ENCODE results near the gene TCIRG1.

TCIRG1 gene

DNA sequence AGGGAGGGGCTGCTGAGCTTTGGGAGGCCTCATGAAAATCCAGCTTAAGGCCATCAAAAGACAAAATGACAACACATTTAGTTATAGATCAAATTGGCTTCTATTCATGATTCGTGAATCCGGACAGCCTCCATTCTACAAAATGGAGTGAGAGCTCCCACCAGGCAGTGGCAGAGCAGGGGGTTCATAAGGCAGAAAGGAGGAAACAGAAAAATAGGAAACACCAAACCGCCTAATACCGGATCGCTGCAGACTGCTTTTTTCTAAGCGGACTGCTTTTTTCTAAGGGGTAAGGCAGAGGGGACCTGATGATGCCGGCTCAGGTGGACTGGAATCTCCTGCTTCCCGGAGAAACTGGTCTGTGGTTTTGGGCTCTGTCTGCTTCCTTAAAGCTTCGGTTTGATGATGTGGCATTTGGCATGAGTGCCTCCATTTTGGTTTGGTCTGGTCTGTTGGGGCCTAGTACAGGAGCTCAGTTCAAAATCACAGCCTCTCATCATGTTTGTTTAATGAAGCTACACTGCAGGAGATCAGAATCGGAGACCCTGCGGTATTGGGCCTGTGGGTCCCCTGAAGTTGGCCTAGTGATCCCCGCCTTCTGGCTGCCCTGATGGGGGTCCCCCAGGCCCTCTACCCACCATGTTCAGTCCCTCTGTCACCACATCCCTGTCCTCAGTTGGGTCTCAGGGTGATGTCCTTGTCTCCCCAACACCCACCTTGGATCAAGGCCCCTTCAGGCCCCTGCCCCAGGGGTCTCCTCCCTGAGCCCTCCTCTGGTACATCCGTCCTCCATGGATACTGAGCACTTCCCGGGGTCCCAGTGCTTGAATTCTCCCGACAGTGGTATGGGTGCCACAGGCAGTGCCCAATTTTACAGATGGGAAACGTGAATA, 27.5 kb upstream of the TCIRG1 start:
- no peak overlapping the region for H3K27ac Mint-ChIP-seq
- no peak overlapping the region for H3K4me3 Mint-ChIP-seq
- H3K4me1 Mint-ChIP-seq (ENCODE audit: low read depth) = peaks cover 4% of the 10 kb centered on the region
- DNase-seq = no peak
- no peaks in the 10 kb centered on the region for H3K27me3 Mint-ChIP-seq
- H3K9me3 Mint-ChIP-seq = no peaks in the 10 kb centered on the region
- H3K36me3 Mint-ChIP-seq (ENCODE audit: low read depth) = no peaks in the 10 kb centered on the region

DNA sequence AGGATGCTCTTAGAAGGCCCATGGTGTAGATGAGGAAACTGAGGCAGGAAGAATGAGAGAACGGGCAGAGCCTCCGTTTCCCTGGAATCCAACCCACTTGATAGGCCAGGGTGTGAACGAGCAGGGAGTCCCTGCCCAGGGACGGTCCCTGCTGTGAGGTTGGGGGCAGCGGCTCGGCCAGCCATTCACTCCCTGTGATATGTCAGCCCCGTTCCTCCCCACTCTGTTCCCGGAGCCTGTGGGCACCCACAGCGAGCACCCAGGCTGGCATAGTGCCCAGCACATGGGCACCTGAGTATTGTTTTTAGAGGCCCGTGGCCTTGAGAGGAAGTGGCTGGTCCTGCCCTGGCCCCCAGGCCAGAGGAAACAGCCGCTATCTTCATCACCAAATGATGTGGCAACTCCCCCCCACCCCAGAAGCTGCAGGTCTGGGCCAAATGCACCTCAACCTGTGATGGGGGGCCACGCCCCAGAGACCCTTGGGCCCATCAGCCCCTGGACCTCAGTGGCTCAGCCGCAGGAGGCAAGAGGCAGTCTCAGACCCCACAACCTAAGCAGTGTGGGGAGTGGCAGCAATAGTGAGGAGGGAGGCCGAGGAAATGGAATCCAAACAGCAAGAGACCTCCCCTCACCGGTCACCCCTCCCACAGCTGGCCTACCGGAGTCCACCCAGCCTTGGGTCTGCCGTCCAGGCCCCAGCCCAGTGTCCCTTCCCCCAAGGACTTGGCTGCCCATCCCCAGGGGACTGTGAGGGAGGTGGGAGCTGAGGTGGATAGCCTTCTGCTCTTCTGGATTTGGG, 26.6 kb upstream of the TCIRG1 start:
- H3K9me3 Mint-ChIP-seq = no peaks in the 10 kb centered on the region
- no peaks in the 10 kb centered on the region for H3K27me3 Mint-ChIP-seq
- no peak for DNase-seq
- H3K4me3 Mint-ChIP-seq = no peak overlapping the region
- peaks cover 4% of the 10 kb centered on the region for H3K4me1 Mint-ChIP-seq (ENCODE audit: low read depth)
- H3K36me3 Mint-ChIP-seq (ENCODE audit: low read depth) = no peaks in the 10 kb centered on the region
- H3K27ac Mint-ChIP-seq = no peak overlapping the region

DNA sequence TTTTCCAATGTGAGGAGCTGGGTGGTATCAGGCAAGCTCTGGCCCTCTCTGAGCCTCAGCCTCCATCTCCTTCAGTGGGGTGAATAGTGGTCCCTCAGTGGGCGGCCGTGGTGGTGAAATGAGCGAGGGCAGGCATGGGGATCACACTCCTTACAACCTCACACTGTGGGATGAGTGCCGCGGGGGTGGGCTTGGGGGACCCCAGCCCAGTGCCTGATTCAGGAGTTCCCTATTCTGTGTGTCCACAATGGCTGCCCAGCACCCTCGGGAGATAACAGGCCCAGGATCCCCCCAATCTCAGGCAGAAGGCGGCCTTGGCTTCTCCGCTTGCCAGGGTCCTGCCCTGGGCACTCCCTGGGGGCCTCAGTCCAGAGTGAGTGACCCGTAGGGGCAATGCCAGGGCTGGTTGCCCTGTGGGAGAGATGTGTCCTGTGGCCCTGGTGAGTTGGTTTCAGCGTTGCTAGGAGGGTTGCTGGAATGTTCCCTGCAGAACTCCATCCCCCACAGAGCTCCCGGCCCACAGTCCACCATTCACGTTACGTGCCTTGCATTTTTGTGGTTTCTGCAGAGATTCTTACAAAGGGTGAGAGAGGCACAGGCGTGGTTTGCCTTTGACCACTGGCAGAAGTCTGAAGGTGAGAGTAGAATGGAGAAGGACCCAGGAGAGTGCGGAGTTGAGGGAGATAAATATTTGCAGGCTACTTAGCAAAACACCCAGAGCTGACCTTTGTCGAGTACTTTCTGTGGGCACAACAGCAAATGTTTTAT, 25.8 kb upstream of the TCIRG1 start:
- Mint-ChIP-seq H3K4me3 (no peak overlapping the region), H3K36me3 (ENCODE audit: low read depth) (no peaks in the 10 kb centered on the region), H3K27me3 (no peaks in the 10 kb centered on the region), H3K4me1 (ENCODE audit: low read depth) (peaks cover 4% of the 10 kb centered on the region), H3K9me3 (no peaks in the 10 kb centered on the region), H3K27ac (no peak overlapping the region)
- no peak for DNase-seq

DNA sequence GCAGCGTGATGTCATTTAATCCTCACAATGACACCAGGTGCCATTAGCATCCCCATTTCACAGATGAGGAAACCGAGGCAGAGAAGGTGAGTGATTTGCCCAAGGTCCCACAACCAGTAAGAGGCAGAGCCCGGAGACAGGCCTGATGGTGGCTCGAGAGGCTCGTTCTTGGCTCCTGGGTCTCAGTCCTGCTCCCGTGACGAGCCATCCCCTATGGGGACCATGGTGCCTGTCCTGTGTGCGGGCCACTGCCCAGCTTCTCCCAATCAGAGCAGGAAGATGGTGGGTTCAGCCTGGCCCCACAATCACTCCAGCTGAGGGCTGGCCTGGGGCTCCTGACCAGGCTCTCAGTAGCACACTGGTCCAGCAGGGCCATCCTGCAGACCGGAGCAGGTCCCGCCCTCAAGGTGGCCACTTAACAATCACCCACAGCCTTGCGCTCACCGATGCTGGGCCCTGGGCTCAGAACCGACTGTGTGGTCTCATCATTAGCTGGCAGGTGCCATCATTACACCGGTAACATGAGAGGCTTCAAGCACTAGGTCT, 25.1 kb upstream of the TCIRG1 start:
- no peaks in the 10 kb centered on the region for H3K36me3 Mint-ChIP-seq (ENCODE audit: low read depth)
- H3K4me3 Mint-ChIP-seq = no peak overlapping the region
- no peaks in the 10 kb centered on the region for H3K9me3 Mint-ChIP-seq
- no peak overlapping the region for H3K27ac Mint-ChIP-seq
- H3K4me1 Mint-ChIP-seq (ENCODE audit: low read depth) = peaks cover 4% of the 10 kb centered on the region
- no peaks in the 10 kb centered on the region for H3K27me3 Mint-ChIP-seq
- DNase-seq = no peak

DNA sequence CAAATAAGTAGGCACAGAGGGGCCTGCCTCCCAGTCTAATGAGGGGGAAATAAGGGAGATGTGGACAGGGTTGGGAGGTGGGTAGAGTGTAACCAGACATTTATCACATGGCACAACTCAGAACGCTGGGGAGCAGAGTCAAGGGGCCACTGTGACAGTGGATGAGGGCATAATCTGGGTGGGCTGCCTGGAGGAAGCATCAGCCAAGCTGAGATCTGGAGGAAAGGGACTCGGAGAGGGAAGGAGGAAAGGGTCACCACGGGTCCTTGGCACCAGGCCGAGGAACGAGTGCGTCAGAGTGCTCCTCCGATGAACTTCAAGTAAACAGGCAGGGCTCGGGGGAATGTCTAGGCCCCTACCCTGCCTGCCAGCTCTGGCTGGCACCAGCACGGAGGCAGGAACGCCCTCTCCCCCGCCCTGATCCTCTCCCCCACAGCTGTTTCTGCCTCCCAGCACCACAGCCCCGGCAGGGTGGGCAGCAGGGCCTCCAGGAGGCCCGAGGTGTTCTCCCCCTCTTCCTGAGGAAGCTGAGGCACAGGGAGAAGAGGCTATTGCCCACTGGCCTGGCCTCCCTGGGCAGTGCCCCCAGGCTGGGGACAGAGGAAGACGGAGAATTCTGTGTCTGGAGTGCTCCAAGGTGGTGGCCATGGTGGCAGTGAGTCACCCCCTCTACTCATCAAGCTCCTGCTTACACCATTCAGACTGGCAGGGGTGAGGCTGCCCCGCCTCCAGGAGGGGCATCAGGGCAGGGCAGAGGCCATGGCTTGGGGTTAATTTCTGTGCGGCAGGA, 24.5 kb upstream of the TCIRG1 start:
- H3K4me1 Mint-ChIP-seq (ENCODE audit: low read depth) = peaks cover 1% of the 10 kb centered on the region
- no peaks in the 10 kb centered on the region for H3K36me3 Mint-ChIP-seq (ENCODE audit: low read depth)
- no peak overlapping the region for H3K27ac Mint-ChIP-seq
- H3K27me3 Mint-ChIP-seq = no peaks in the 10 kb centered on the region
- no peak overlapping the region for H3K4me3 Mint-ChIP-seq
- H3K9me3 Mint-ChIP-seq = no peaks in the 10 kb centered on the region
- no peak for DNase-seq

DNA sequence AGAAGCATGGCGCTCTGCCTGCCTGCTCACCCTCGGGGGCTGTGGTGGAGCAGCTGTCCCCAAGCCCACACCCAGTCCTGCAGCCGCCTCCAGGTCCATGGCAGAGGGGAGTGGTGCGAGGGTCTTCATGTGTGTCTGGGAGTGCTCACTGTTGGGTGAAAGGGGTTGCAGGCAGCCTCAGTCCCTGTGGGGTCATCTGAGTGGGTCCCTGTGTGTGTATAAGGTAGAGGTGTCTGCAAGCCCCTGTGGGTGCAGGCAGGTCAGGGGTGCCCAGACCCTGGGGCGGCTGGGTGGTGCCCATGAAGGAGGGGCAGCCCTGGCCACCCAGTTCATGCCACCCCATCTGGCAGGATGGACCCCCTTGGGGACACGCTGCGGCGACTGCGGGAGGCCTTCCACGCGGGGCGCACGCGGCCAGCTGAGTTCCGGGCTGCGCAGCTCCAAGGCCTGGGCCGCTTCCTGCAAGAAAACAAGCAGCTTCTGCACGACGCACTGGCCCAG, 23.8 kb upstream of the TCIRG1 start:
- Mint-ChIP-seq H3K9me3 (no peaks in the 10 kb centered on the region), H3K27me3 (no peaks in the 10 kb centered on the region), H3K27ac (no peak overlapping the region), H3K36me3 (ENCODE audit: low read depth) (no peaks in the 10 kb centered on the region), H3K4me1 (ENCODE audit: low read depth) (no peaks in the 10 kb centered on the region), H3K4me3 (no peak overlapping the region)
- DNase-seq = no peak

DNA sequence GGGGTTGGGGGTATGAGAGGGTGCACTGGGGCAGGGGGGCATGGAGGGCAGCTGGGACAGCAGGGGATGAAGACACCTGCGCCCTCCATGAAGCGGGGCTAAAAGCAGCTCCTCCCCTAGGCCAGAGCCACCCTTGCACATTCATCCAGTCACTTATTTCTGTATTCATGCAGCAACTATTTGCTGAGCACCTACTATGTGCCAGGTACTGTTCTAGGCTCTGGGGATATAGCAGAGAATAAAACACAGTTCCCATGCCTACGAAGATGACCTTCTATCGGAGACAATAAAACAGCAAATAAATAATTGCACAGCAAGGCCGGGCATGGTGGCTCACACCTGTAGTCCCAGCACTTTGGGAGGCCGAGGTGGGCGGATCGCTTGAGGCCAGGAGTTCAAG, 23.4 kb upstream of the TCIRG1 start:
- Mint-ChIP-seq H3K4me3 (no peak overlapping the region), H3K36me3 (ENCODE audit: low read depth) (no peaks in the 10 kb centered on the region), H3K27ac (no peak overlapping the region), H3K9me3 (no peaks in the 10 kb centered on the region), H3K4me1 (ENCODE audit: low read depth) (no peaks in the 10 kb centered on the region), H3K27me3 (no peaks in the 10 kb centered on the region)
- DNase-seq = no peak

DNA sequence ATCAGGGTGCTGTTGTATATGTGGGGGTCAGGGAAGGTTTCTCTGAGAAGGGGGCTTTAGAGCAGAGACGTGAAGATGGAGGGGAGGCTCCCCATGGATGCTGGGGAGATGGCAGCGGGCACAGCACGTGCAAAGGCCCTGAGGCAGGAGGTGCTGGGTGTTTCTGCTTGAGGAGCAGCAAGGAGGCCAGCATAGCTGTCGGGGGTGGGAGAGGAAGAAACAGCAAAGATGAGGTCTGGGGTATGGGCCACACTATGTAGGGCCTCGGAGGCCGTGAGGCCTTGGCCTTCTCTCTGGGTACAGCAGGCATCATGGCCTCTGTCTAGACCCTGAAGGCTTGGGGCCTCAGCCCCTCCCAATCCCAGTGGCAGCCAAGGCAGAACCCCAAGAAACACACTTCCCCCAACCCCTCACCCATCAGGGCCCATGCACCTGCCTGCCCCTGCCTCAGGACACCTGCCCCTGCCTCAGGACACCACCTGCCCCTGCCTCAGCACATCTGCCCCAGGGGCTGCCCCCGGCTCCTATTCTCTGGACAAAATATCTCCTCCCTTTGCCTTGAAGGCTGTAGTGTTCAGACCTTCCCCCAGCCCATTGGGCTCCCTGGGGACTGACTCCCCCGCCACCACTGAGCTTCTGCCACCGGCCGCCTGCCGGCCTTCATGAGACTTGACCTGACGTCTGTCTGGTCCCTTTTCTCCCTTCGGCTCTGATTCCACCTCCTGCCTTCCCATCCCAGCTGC, 22.5 kb upstream of the TCIRG1 start:
- Mint-ChIP-seq H3K4me3 (no peak overlapping the region), H3K9me3 (no peaks in the 10 kb centered on the region), H3K4me1 (ENCODE audit: low read depth) (no peaks in the 10 kb centered on the region), H3K27ac (no peak overlapping the region), H3K36me3 (ENCODE audit: low read depth) (no peaks in the 10 kb centered on the region), H3K27me3 (no peaks in the 10 kb centered on the region)
- no peak for DNase-seq

DNA sequence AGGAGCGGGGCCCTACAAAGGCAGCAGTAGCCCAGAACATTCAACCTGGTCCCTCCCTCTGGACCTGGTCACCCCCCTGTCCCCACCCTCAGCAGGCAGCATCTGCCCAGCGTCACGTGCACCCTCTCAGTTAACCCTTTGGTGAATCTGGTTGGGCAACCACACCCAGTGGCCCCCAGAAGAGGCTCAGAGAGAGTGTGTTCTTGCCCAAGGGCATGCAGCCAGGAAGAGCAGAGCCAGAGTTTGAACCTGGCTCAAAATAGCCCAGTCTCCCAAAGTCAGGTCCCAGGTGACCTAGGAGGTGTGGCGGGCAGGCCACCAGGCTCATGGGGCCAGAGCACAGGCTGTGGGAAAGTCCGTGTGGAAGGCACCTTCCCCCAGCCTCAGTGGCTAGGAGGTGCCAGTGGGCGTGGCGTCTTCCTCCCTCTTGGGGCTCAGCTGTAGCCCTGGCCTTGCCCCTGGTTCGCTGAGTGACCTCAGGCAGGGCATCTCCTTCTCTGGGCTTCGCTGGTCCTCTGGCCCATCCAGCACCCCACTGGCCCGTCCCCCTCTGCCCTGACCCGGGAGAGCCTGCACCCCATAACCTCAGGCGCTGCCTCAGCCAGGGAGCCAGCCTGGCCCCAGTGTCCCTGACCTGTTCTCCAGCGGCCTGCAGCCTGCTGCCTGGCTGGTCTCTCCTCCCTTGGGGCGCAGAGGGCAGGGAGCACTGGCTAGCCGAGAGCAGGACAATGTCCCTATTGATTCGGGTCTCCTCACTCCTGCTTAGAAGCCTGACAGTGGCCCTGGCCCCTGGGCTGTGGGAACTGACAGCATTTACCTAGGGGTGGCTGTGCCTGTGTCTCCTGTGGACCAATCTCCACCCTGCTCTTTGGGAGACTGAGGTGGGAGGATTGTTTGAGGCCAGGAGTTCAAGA, 21.7 kb upstream of the TCIRG1 start:
- H3K4me3 Mint-ChIP-seq = no peak overlapping the region
- no peaks in the 10 kb centered on the region for H3K9me3 Mint-ChIP-seq
- H3K36me3 Mint-ChIP-seq (ENCODE audit: low read depth) = no peaks in the 10 kb centered on the region
- no peaks in the 10 kb centered on the region for H3K4me1 Mint-ChIP-seq (ENCODE audit: low read depth)
- H3K27ac Mint-ChIP-seq = no peak overlapping the region
- H3K27me3 Mint-ChIP-seq = no peaks in the 10 kb centered on the region
- no peak for DNase-seq

DNA sequence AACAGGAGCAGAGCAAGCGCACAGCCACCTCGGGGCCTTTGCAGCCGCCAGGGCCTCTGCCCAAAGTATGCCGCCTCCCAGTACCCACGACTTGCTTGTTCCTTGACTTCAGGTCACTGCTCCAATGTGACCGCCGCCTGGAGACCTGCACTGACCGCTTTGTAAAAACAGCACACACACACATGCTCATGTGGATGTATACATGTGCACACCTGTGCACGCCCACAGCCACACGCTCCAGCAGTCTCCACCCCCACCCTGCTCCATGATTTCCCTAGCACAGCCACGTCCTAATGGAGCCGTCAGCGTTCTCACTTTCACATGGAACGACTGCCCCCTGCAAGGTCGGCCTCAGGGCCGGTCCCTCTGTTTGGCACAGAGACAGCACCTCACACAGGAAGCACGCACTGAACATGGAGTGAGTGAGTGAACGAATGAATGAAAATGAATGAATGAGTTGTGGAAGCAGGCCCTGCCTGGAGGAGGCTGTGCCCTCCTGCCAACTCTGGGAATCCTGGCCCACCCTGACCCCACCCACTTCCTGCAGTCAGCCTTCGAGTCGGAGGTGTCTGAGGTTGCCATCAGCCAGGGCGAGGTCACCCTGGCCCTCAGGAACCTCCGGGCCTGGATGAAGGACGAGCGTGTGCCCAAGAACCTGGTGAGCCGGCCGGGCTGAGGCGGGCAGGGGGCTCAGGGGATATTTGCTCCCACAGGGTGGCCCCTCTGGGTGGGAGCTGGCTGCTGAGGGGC, 20.7 kb upstream of the TCIRG1 start:
- H3K27me3 Mint-ChIP-seq = no peaks in the 10 kb centered on the region
- no peak overlapping the region for H3K4me3 Mint-ChIP-seq
- no peaks in the 10 kb centered on the region for H3K36me3 Mint-ChIP-seq (ENCODE audit: low read depth)
- no peak overlapping the region for H3K27ac Mint-ChIP-seq
- H3K4me1 Mint-ChIP-seq (ENCODE audit: low read depth) = no peaks in the 10 kb centered on the region
- no peaks in the 10 kb centered on the region for H3K9me3 Mint-ChIP-seq
- DNase-seq = no peak

DNA sequence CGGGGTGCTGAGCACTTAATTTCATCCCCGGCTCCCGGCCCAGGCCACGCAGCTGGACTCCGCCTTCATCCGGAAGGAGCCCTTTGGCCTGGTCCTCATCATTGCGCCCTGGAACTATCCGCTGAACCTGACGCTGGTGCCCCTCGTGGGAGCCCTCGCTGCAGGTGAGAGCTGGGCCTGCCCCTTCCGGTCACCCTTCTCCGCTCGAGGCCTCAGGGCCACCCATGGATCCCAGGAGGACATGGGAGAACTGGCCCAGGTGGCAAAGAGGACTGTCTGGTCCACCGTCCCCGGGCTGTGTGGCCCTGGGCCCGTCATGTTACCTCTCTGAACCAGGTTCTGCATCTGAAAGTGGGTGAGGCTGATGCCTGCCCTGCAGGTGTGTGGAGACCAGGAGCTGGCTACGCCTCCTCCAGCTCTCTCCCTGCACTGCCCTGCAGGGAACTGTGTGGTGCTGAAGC, 20.1 kb upstream of the TCIRG1 start:
- Mint-ChIP-seq H3K4me3 (no peak overlapping the region), H3K4me1 (ENCODE audit: low read depth) (no peaks in the 10 kb centered on the region), H3K27ac (no peak overlapping the region), H3K9me3 (no peaks in the 10 kb centered on the region), H3K27me3 (no peaks in the 10 kb centered on the region), H3K36me3 (ENCODE audit: low read depth) (no peaks in the 10 kb centered on the region)
- DNase-seq = no peak

DNA sequence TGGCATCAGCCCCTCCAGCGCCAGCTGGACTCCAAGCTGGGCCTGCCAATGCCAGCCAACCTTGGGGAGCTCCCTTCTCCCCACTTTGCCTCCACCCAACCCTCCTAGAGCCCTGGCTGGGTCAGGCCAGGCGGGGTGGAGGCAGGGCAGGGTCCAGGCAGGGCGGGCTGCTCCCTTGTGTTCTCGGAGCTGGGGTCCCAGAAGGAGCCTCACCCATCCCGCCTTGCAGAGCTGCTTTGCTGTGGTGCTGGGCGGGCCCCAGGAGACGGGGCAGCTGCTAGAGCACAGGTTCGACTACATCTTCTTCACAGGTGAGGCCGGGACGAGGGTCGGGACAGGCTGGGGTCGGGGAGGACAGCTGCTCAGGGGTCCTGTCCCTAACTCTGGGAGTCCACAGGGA, 19.3 kb upstream of the TCIRG1 start:
- Mint-ChIP-seq H3K27ac (no peak overlapping the region), H3K9me3 (no peaks in the 10 kb centered on the region), H3K36me3 (ENCODE audit: low read depth) (no peaks in the 10 kb centered on the region), H3K4me1 (ENCODE audit: low read depth) (no peaks in the 10 kb centered on the region), H3K27me3 (no peaks in the 10 kb centered on the region), H3K4me3 (no peak overlapping the region)
- no peak for DNase-seq
